SKM-1 (cell line): ENCODE measurements around the gene LGALS9C.
"Not testable (repeated sequence)": the region's sequence is repeated elsewhere in the genome, so short reads cannot be mapped to it uniquely, and the experiment has no call there.

ENCODE experiments used
- DNase-seq: peaks from one replicate; lab custom pipeline; 2025; ENCODE audit not compliant: unreplicated experiment; lab: John Stamatoyannopoulos, UW

Gene LGALS9C

GRCh38 chr17:18478362-18478761, 1.8 kb downstream of the LGALS9C start:
- not testable (repeated sequence) for DNase-seq

DNA sequence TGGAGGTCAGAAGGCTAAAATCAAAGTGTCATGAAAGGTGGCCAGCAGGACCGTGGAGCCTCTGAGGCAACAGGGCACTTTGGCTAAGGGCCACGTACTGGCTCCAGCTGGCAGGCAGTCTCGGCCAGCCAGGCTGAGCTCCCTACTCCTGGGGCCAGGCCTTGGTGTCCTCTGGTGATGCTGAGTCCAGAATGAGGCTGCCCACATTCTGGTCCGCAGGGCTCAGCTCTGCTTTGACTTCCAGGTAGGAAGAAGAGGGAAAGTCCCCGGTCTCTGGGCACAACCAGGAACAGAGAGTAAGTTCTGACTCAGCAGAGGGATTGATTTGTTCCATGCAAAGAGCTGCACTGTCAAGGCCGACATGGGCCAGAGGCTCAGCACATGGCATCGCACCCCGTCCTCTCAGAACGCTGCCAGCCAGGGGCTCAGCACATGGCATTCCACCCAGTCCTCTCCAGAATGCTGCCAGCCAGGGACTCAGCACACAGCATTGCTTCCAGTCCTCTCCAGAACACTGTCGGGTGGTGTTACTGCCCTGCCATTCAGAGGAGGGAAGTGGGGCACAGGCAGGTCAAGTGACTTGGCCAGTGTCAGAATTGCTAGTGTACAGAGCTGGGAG, 2.5 kb downstream of the LGALS9C start:
- DNase-seq, result not testable (repeated sequence)

DNA sequence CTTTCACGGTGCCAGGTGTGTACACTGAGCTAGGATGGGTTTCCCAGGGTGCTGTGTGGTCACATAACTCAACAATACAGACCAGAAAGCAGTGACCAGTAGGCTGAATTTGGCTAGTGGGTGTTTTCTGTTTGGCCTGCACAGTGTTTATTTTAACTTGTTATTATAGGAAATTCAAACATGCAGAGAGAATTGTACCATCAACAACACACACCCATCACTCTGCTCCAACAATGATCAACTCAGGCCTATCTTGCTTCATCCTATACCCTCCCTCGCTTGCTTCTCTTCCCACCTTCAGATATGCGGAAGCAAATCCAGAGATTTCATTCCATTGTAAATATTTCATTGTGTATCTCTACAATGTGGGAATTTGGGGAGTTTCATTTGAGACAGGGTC, 5.2 kb downstream of the LGALS9C start:
- not testable (repeated sequence) for DNase-seq

GRCh38 chr17:18485936-18486464, 9.4 kb downstream of the LGALS9C start:
- DNase-seq, result not testable (repeated sequence)

GRCh38 chr17:18487633-18488032, 11.0 kb downstream of the LGALS9C start:
- DNase-seq, result not testable (repeated sequence)

DNA sequence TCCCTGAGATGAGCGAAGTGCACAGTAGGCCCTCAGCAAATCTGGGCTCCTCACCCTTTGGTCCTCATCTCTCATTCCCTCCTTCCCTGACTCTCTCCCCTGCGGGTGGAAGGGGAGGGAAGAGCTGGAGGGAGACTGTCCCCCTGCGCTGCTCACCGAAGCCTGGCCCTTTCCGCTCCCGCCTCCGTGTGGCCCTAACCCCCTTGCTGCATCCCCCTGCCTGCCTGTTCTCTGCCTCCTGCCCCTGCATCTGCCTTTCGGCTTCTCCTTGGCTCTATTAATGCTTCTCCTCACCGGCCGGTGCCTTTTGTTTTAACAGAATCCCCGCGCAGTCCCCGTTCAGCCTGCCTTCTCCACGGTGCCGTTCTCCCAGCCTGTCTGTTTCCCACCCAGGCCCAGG, 12.0 kb downstream of the LGALS9C start:
- DNase-seq, result not testable (repeated sequence)

GRCh38 chr17:18490016-18490415, 13.4 kb downstream of the LGALS9C start:
- not testable (repeated sequence) for DNase-seq

- DNase-seq, result not testable (repeated sequence)
These were observed 16.3 kb downstream of the LGALS9C start for GRCh38 chr17:18492712-18493480.

- DNase-seq, result not testable (repeated sequence)
These were observed 17.7 kb downstream of the LGALS9C start for GRCh38 chr17:18494250-18494768.

DNA sequence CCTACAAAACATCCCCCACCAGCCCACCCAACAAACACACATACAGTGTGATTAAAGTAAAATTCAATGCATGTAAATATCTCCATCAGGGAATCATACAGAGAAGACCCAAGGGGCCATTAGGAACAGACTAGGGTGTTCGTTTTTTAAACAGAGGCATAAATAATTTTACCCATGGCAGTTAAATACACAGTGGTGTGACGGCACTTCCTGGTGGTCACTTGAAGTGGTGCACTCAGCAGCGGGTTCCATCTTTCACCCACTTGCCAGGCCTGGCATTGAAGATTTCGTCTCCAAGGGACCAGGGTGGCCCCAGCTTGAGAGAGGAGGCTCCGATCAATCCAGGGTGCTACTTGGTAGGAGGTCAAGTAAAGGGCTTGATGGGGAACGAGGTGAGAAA, 20.5 kb downstream of the LGALS9C start:
- DNase-seq, result not testable (repeated sequence)

DNA sequence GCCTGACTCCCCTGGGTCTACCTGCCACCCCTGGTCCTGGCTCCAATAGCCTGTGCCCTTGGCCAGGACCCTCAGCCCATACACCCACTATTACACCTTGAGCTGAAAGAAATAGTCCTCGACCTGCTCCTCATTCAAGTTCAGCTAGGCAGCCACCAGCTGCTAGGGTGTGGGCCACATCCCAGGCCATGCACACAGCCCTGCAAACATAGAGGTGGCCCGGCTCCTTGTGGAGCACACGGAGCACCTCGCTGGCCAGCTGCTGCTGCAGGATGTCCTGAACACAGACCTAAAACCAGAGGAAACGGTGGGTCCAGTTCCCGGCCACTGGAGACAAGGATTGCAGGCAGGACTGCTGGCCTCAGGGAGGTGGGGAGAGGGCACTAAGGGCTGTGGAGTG, 22.5 kb downstream of the LGALS9C start:
- DNase-seq, result not testable (repeated sequence)

DNA sequence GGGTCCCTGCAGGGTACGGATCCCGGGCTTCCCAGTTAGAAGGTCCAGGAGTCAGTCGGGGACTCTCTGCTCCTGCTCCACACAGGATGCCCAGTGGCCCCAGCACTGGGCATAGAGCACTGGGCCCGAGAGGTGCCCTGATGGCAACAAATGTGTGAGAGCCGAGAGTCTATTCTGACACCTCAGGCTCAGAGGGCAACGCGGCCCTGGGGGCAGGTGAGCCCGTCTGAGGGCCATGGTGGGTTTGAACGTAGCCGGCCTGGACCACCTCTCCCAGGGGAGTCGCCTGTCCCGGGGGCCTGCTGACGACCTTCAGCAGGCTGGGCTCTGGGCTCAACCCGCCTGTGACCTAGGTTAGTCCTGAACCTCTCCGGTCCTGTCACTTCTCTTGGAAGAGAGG, 23.2 kb downstream of the LGALS9C start:
- not testable (repeated sequence) for DNase-seq

- not testable (repeated sequence) for DNase-seq
These were observed 23.7 kb downstream of the LGALS9C start for GRCh38 chr17:18500281-18500680.

DNA sequence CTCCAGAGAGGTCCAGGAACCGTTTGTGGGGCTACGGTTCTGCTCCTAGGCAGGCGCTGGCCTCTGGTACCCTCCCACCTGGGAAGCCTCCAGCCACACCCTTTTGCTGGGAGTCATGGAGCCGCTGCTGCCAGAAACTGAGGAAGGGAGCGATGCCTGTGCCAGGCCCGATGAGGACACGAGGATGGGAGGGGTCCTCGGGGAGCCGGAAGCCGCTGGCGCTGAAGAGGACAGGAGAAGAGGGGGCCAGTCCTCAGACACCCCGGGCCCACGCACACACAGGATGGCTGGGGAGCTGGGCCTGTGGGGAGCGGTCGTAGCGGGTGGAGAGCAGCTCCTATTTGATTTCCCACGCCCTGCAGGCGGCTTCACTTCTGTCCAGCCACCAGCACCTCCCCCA, 24.2 kb downstream of the LGALS9C start:
- DNase-seq, result not testable (repeated sequence)

- DNase-seq, result not testable (repeated sequence)
These were observed 26.6 kb downstream of the LGALS9C start for GRCh38 chr17:18503221-18503620.

DNA sequence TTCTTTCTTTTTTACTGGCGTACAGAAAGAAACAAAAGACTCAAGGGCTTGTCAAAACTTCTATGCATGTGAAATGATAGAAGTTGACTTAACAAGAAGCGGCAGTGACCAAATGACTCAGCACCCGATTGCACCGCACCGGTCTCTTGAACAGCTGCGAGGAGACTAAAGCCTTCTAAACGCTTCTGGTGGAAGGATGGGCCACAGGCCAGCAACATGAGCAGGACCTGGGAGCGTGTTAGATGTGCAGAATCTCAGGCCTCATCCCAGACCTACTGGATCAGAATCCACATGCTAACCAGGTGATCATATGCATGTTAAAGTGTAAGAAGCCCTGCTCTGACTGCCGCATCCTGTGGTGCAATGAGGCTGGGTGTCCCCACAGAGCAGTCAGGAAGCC, 31.1 kb downstream of the LGALS9C start:
- not testable (repeated sequence) for DNase-seq

DNA sequence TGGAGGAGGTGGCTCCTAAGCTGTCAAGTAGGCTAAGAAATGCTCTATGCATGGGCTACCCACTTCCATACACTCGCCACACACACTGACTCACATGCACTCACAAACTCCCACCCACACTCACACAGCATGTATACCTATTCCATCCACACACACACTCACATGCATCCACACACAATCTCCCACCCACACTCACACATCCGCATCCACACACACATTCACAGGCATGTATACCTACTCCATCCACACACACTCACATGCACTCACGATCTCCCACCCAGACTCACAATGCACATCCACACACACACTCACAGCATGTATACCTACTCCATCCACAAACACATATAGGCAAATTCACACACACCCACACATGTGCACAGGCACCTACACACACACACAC, 32.1 kb downstream of the LGALS9C start:
- DNase-seq, result not testable (repeated sequence)

DNA sequence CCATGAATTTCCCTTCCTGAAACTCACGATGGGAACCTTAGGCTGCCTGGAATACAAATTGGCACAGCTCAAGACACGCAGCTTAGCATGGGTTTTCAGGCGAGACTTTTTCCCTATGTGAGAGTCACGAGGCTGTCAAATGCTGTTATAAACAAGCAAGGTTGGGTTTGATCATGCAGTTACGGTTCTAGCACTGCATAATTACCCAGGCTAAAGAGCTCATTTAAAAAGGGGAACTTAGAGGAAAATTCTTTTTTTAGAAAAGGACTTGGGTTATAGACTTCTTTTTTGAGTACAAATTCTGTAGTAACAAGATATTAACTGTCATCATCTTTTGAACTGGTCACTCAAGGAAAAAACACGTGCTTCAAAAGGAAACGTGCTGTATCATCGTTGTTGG, 44.5 kb downstream of the LGALS9C start:
- not testable (repeated sequence) for DNase-seq

DNA sequence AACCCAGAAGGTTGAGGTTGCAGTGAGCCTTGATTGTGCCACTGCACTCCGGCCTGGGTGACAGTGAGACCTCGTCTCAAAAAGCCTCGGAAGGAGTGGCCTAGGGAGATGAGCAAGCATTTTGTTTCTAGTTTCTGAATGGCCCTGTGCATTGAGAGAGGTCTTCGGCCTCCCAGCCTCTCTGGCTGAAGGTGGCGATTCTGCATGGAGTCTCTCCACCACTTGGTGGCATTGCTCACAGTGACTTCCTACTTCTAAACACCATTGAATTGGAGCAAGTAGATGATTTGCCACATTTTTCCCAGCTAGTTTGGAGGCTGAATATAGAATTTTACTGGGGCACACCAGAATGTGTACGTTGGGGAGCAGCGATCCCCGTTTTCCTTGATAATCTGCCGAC, 48.4 kb downstream of the LGALS9C start:
- DNase-seq, result not testable (repeated sequence)

- DNase-seq, result not testable (repeated sequence)
These were observed 49.7 kb downstream of the LGALS9C start for GRCh38 chr17:18526168-18526800.

DNA sequence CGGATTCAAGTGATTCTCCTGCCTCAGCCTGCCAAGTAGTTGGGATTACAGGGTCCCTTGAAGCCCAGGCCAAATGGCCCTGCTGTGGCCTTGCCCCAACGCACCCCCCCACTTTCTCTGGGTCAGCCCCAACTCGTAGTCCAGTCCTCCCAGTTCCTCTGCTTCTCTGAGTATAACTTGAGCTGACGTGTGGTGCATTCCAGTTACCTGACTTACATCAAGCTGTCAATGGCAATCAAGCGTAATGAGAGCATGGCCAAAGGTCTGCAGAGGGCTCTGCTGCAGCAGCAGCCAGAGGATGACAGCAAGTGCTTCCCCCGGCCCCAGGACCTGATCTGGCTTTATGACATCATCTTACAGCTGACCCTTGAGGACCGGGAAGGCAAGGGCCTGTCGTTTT, 50.8 kb downstream of the LGALS9C start:
- DNase-seq, result not testable (repeated sequence)
